SU-DHL-6 (cell line): Measurements from ENCODE around the gene KCNC1.

Source experiments
- CTCF ChIP-seq: fragments of 200-600 bp; sonication (generic); IDR thresholded peaks from one replicate; pipeline ENCODE4 v1.5.1; 2017; ENCODE audit warnings: antibody characterized with exemption, mild to moderate bottlenecking, low read length, moderate library complexity; ENCODE audit not compliant: insufficient read depth, poor library complexity, severe bottlenecking
- EZH2phosphoT487 ChIP-seq: fragments of 200-600 bp; sonication (generic), shearing (Covaris generic); conservative IDR thresholded peaks from 2 replicates; pipeline ENCODE4 v1.6.1; 2018; ENCODE audit warnings: mild to moderate bottlenecking, antibody characterized with exemption, low read length, moderate library complexity, mixed read lengths

DNA sequence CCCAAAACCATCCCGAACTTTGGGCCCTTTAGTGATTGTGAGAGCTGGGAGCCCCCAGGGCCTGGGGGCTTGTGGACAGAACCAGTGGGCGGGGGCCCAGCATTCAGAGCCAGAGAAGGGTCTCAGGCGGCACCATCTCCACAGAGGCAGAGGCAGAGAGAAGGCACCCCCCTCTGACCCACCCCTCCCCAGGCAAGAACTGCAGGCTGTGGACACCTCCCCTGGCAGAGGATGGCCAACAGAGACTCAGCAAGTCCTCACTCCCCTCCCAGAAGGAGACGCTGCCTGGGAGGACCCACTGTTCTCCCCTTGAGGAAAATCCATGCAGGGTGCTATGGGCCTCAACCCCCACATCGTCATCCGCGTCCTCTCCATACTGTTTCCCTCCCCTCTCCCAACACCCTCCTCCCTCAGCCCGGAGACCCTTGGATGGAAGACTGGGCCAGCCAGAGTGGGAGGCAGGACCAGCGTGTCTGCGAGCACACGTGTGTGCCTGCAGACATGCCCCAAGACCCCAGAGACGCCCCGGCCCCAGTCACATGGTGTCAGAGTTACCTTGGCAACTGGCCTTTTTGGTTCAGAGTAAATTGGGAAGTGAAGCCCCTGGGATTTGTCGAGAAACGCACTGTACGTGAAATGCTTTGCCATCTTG lies 42.6 kb downstream of the KCNC1 start:
- TF ChIP-seq CTCF = no peak
- TF ChIP-seq EZH2phosphoT487 = no peak
